Fibroblast of peridontal ligament (primary cell): ENCODE measurements around the gene CPLANE1.
A peak's percentile ranks its signal among the peaks of the same experiment; 100 is the strongest.
"Not testable (repeated sequence)": the region's sequence is repeated elsewhere in the genome, so short reads cannot be mapped to it uniquely, and the experiment has no call there.

Experiments used
- DNase-seq: peaks from one replicate; pipeline ENCODE4 v3.0.0-alpha.2; 2010; ENCODE audit errors: extremely low read depth

Gene CPLANE1

GRCh38 chr5:37121465-37121864 lies 127.7 kb downstream of the CPLANE1 start:
- no peak for DNase-seq

DNA sequence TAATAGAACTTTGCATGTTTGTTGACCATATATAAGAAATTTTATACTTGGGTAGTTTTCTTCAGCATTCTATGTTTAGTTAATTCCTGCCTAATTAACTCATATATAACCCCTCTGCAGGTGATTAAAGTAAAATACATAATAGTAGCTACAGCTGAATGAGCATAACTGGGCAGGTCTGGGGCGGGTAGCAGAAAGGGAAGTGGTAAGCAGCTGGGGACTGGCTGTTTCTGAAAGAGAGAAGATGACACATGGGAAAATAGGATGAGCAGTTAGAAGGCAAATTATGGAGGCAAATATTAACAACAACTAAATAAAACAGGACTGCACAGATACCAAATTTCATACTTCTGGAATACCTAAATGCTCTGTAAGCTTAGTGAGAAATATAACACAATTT lies 128.1 kb downstream of the CPLANE1 start:
- no peak for DNase-seq

DNA sequence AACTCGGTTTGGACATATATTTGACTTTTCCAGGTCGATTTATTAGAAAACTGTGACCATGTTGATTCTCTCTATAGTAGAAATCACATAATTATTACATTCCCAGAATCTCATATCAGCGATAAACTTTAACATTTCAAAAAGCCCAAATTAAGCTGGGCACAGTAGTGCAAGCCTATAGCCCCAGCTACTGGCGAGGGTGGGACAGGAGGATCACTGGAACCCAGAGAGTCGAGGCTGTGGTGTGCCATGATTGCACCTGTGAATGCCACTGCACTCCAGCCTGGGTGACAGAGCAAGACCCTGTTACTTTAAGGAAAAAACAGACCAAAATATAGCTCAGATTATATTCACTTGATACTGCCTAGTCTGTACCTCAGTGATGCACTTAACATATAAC lies 128.9 kb downstream of the CPLANE1 start:
- DNase-seq, result no peak

GRCh38 chr5:37116359-37116758 lies 132.8 kb downstream of the CPLANE1 start:
- no peak for DNase-seq

DNA sequence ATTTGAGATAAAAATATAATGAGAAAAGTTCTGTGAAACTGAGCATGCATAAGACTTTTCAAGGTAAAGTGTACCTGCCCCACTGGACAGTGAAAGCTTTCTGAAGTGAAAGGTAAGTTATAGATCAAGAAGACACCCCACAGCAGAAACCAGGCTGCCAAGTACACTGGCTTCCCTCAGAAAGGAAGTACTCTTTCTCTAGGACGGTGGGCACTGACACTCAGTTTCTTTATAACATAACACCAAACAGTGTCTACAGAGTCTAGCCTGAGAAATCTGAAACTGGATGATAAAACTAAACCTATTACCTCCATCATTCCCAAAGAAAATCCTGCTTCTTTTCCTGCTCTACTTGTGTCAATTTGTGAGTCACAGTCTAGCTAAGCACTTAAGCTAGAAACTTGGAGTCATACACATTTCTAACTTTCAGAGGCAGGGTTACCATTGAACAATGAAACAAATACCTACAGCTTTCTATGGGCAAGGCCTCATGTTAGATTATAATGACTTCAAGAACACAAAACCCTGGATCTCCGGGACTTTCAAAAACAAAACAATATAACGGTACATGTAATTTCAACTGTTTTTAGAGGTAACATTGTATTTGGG lies 136.7 kb downstream of the CPLANE1 start:
- DNase-seq, result peak; percentile 13

- DNase-seq, result peak; percentile 48
Observed at GRCh38 chr5:37111426-37112382, 137.5 kb downstream of the CPLANE1 start.

- no peak for DNase-seq
Observed at GRCh38 chr5:37110135-37110534, 139.0 kb downstream of the CPLANE1 start.

DNA sequence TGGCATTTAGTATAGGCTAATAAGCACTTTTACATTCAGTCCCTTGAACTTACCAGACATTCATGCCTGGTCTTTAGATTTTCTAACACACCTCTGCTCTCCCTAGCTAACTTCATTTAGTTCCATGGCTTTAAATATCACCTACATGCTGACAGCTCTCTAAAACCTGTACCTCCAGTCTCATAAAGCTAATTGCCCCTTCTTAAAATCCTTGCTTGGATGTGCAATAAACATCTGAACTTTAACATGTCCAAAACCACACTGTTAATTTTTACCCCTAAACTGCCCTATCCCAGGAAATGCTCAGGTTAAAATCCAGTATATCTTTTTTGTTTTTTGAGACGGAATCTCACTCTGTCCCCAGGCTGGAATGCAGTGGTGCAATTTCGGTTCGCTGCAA lies 139.8 kb downstream of the CPLANE1 start:
- DNase-seq, result no peak

DNA sequence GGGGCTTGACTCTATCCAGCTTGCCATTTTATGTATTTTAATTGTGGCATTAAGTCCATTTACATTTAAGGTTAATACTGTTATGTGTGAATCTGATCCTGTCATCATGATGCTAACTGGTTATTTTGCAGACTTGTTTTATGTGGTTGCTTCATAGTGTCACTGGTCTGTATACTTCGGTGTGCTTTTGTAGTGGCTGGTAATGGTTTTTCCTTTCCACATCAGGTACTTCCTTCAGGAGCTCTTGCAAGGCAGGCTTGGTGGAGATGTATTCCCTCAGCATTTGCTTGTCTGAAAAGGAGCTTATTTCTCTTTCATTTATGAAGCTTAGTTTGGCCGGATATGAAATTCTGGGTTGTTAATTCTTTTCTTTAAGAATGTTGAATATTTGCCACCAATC lies 145.9 kb downstream of the CPLANE1 start:
- DNase-seq, result no peak

- not testable (repeated sequence) for DNase-seq
Observed at GRCh38 chr5:37099267-37099666, 149.9 kb downstream of the CPLANE1 start.

- not testable (repeated sequence) for DNase-seq
Observed at GRCh38 chr5:37093795-37094194, 155.4 kb downstream of the CPLANE1 start.

GRCh38 chr5:37090781-37091180 lies 158.4 kb downstream of the CPLANE1 start:
- DNase-seq, result peak; percentile 80

- no peak for DNase-seq
Observed at GRCh38 chr5:37090123-37090726, 159.0 kb downstream of the CPLANE1 start.

DNA sequence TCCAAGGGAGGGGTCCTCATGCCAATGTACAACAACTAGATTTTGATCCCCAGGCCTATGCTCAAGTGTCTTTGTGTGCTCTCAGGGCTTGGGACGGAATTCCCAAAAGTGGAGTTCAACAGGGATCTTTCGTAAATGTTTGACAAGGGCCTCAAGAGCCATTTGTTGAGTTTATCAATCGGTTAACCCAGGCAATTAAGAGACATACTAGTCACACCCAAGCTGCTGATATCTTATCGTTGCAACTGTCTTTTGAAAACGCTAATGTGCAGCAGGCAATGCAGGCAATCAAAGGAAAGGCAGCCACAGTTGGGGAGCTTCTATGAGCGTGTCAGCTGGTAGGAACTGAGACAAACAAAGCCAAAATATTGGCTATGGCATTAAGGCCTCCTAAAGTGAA lies 161.2 kb downstream of the CPLANE1 start:
- DNase-seq, result no peak

- DNase-seq, result peak; percentile 60
Observed at GRCh38 chr5:37086466-37087173, 162.6 kb downstream of the CPLANE1 start.

- DNase-seq, result not testable (repeated sequence)
Observed at GRCh38 chr5:37086026-37086425, 163.2 kb downstream of the CPLANE1 start.

DNA sequence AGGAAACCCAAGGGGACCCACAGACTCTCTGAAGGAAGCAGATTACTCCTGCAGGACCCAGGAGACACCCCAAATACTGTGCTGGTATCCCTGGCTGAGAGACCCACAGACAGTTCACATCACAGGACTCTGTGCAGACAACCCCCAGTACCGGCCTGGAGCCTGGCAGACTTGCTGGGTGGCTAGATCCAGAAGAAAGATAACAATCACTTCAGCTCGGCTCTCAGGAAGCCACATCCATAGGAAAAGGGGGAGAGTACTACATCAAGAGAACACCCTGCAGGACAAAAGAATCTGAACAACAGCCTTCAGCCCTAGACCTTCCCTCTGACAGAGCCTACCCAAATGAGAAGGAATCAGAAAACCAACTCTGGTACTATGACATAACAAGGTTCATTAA lies 166.2 kb downstream of the CPLANE1 start:
- DNase-seq, result not testable (repeated sequence)

GRCh38 chr5:37080697-37081096 lies 168.5 kb downstream of the CPLANE1 start:
- no peak for DNase-seq

DNA sequence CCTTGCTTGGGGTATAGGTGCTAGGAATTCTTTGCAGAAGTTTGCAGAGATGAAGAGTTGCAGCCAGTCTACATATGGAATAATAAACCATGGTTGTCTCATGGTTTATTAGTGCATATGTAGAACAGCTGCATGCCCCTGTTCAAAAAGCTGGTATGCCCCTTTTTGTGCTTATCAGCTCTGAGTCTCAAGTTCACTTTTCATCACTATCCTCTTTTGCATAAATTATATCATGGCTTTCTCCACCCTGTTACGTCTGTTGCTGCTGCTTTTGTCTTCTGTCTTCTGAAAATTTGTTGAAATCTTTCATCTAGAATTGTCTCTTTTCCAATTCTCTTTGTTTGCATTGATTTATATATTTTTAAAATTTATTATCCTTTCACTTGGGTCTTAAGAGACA lies 172.0 kb downstream of the CPLANE1 start:
- DNase-seq, result no peak

- peak; percentile 32 for DNase-seq
Observed at GRCh38 chr5:37075399-37075950, 173.7 kb downstream of the CPLANE1 start.

- peak; percentile 79 for DNase-seq
Observed at GRCh38 chr5:37071901-37072581, 177.1 kb downstream of the CPLANE1 start.
